Neural cell (in vitro differentiated cells): ENCODE data around the gene HDAC11. TPM values are rescaled to one million over a fixed set of nuclear protein-coding genes. Genes with fewer than 3 reads are reported as not detected.

Experiments
- H2AFZ ChIP-seq: fragments of 200-600, 300-800 bp; sonication (generic), shearing (Covaris generic); 2 replicates; pipeline ENCODE4 v1.6.0; 2014; ENCODE audit warnings: low read depth, mild to moderate bottlenecking, antibody characterized with exemption, low read length, moderate library complexity
- H3F3A ChIP-seq: fragments of 200-600 bp; shearing (Covaris generic); 2 replicates; pipeline ENCODE4 v1.6.1; 2016; ENCODE audit warnings: mild to moderate bottlenecking, moderate library complexity, mixed read lengths, antibody characterized with exemption, low read length; ENCODE audit not compliant: insufficient read depth, poor library complexity, severe bottlenecking
- H3K27ac ChIP-seq: fragments of 200-600, 300-800 bp; sonication (generic), shearing (Covaris generic); 2 replicates; pipeline ENCODE4 v1.5.1; 2014; ENCODE audit warnings: mild to moderate bottlenecking, low read length, moderate library complexity
- H3K27me3 ChIP-seq: fragments of 300-800, 200-600 bp; sonication (generic), shearing (Covaris generic); 2 replicates; pipeline ENCODE4 v1.6.0; 2014; ENCODE audit warnings: mild to moderate bottlenecking, low read depth, low read length, moderate library complexity; ENCODE audit not compliant: insufficient read depth
- H3K36me3 ChIP-seq: fragments of 300-800, 200-600 bp; sonication (generic), shearing (Covaris generic); 2 replicates; pipeline ENCODE4 v1.5.1; 2014; ENCODE audit warnings: mild to moderate bottlenecking, antibody characterized with exemption, low read length, moderate library complexity; ENCODE audit not compliant: insufficient read depth
- H3K4me2 ChIP-seq: fragments of 300-800, 200-600 bp; sonication (generic), shearing (Covaris generic); 2 replicates; pipeline ENCODE4 v1.6.0; 2014; ENCODE audit warnings: mild to moderate bottlenecking, low read length
- H3K4me3 ChIP-seq: fragments of 300-800, 200-600 bp; sonication (generic), shearing (Covaris generic); 2 replicates; pipeline ENCODE4 v1.5.1; 2014; ENCODE audit warnings: mild to moderate bottlenecking, low read length, moderate library complexity
- H3K79me2 ChIP-seq: fragments of 200-600 bp; shearing (Covaris generic); replicated peaks from 2 replicates; pipeline ENCODE4 v1.6.0; 2014; ENCODE audit warnings: mild to moderate bottlenecking, low read length, moderate library complexity; ENCODE audit not compliant: insufficient read depth
- H3K9ac ChIP-seq: fragments of 300-800, 200-600 bp; sonication (generic), shearing (Covaris generic); 2 replicates; pipeline ENCODE4 v1.6.1; 2016; ENCODE audit warnings: mild to moderate bottlenecking, low read length, mixed read lengths
- H3K9me2 ChIP-seq: fragments of 200-600 bp; shearing (Covaris generic); 2 replicates; pipeline ENCODE4 v1.6.1; 2016; ENCODE audit warnings: mild to moderate bottlenecking, low read length, mixed read lengths; ENCODE audit not compliant: insufficient read depth
- H3K9me3 ChIP-seq: fragments of 200-600, 300-800 bp; sonication (generic), shearing (Covaris generic); 2 replicates; pipeline ENCODE4 v1.6.1; 2016; ENCODE audit warnings: mild to moderate bottlenecking, mixed run types, low read length, moderate library complexity, mixed read lengths
- H4K20me1 ChIP-seq: fragments of 200-600 bp; shearing (Covaris generic); 2 replicates; pipeline ENCODE4 v1.6.1; 2016; ENCODE audit warnings: mild to moderate bottlenecking, mixed run types; ENCODE audit not compliant: insufficient read depth
- CTCF ChIP-seq: fragments of 450-650 bp; IDR thresholded peaks from 2 replicates; pipeline ENCODE4 v1.5.1; 2014; ENCODE audit warnings: antibody characterized with exemption, mild to moderate bottlenecking, moderate library complexity; ENCODE audit not compliant: poor library complexity, severe bottlenecking
- EP300 ChIP-seq: fragments of 450-650 bp; conservative IDR thresholded peaks from 2 replicates; pipeline ENCODE4 v1.6.1; 2014; ENCODE audit warnings: antibody characterized with exemption, mild to moderate bottlenecking, moderate library complexity; ENCODE audit not compliant: poor library complexity, severe bottlenecking
- EZH2 ChIP-seq: fragments of 200-600, 300-800 bp; shearing (Covaris generic), sonication (generic); IDR thresholded peaks from 2 replicates; pipeline ENCODE4 v1.6.1; 2014; ENCODE audit warnings: antibody characterized with exemption, low read length, borderline replicate concordance, mild to moderate bottlenecking; ENCODE audit not compliant: insufficient read depth, poor library complexity, severe bottlenecking
- MXI1 ChIP-seq: fragments of 450-650 bp; conservative IDR thresholded peaks from 2 replicates; pipeline ENCODE4 v1.6.1; 2014; ENCODE audit warnings: antibody characterized with exemption, mild to moderate bottlenecking; ENCODE audit not compliant: poor library complexity, severe bottlenecking
- POLR2AphosphoS5 ChIP-seq: IDR thresholded peaks from 2 replicates; pipeline ENCODE4 v1.6.1; 2012
- RAD21 ChIP-seq: fragments of 450-650 bp; conservative IDR thresholded peaks from 2 replicates; pipeline ENCODE4 v1.6.1; 2014; ENCODE audit warnings: antibody characterized with exemption, mild to moderate bottlenecking, moderate library complexity
- REST ChIP-seq: IDR thresholded peaks from 2 replicates; pipeline ENCODE4 v1.6.1; 2012; ENCODE audit warnings: borderline replicate concordance
- SMC3 ChIP-seq: fragments of 450-650 bp; conservative IDR thresholded peaks from 2 replicates; pipeline ENCODE4 v1.6.1; 2014; ENCODE audit warnings: antibody characterized with exemption, mild to moderate bottlenecking, moderate library complexity; ENCODE audit not compliant: poor library complexity
- TAF1 ChIP-seq: IDR thresholded peaks from 2 replicates; pipeline ENCODE4 v1.6.1; 2012; ENCODE audit warnings: low read depth
- polyA plus RNA-seq: library from polyadenylated mRNA; depleted of rRNA; stranded (reverse); fragments of >200 nt; gene quantifications from 2 replicates; pipeline ENCODE4 v1.2.3, GENCODE V29; 2014

HDAC11 gene
- polyA plus RNA-seq, 1 donor from 2014 or later, result 14.8 TPM

GRCh38 chr3:13536432-13536831, 56.3 kb downstream of the HDAC11 start:
- TF ChIP-seq TAF1 (no peak), POLR2AphosphoS5 (no peak), MXI1 (no peak), REST (no peak), RAD21 (no peak), EP300 (no peak), CTCF (no peak), SMC3 (no peak), EZH2 (no peak)
- Histone ChIP-seq H3K79me2 (no peaks in the 10 kb centered on the region), H3K9ac (no peak overlapping the region), H3K27ac (no peak overlapping the region), H3K9me3 (no peaks in the 10 kb centered on the region), H3K27me3 (no peaks in the 10 kb centered on the region), H3K4me3 (no peak overlapping the region), H3K36me3 (no peaks in the 10 kb centered on the region), H3K9me2 (no peaks in the 10 kb centered on the region), H2AFZ (no peak overlapping the region), H3F3A (no peaks in the 10 kb centered on the region), H4K20me1 (no peaks in the 10 kb centered on the region), H3K4me2 (no peak overlapping the region)

- Histone ChIP-seq H2AFZ (no peak overlapping the region), H3K27ac (no peak overlapping the region), H3K4me2 (no peak overlapping the region), H4K20me1 (no peaks in the 10 kb centered on the region), H3K36me3 (no peaks in the 10 kb centered on the region), H3K9me3 (no peaks in the 10 kb centered on the region), H3K9ac (no peak overlapping the region), H3K27me3 (no peaks in the 10 kb centered on the region), H3F3A (no peaks in the 10 kb centered on the region), H3K79me2 (no peaks in the 10 kb centered on the region), H3K9me2 (no peaks in the 10 kb centered on the region), H3K4me3 (no peak overlapping the region)
- no peak for TF ChIP-seq RAD21
- no peak for TF ChIP-seq SMC3
- no peak for TF ChIP-seq EP300
- TF ChIP-seq MXI1, result no peak
Measured at GRCh38 chr3:13536832-13537231, 56.7 kb downstream of the HDAC11 start.
